ENCODE data around the gene RABGEF1. TPM values are rescaled to one million over a fixed set of nuclear protein-coding genes. Genes with fewer than 3 reads are reported as not detected.
"Not testable (repeated sequence)": the region's sequence is repeated elsewhere in the genome, so short reads cannot be mapped to it uniquely, and the experiment has no call there.

Gene RABGEF1
- polyA plus RNA-seq, 5 donors = 29.4 to 38.8 (median 36.8) TPM

DNA sequence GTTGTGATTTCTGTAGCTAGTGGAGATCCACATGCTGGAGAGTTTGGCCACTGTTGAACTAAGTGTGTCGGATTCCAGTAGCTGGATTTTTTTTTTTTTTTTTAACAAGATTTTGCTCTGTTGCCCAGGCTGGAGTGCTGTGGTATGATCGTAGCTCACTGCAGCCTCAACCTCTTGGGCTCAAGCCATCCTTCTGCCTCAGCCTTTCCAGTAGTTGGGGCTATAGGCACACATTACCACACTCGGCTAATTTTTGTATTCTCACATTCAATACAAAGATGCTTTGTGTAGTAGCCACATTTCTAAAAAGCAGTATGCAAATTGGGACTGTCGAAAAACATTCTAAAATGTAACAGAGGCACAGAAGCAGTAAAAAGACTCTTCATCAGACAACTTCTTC lies 63.5 kb downstream of the RABGEF1 start:
- no peak for DNase-seq

DNA sequence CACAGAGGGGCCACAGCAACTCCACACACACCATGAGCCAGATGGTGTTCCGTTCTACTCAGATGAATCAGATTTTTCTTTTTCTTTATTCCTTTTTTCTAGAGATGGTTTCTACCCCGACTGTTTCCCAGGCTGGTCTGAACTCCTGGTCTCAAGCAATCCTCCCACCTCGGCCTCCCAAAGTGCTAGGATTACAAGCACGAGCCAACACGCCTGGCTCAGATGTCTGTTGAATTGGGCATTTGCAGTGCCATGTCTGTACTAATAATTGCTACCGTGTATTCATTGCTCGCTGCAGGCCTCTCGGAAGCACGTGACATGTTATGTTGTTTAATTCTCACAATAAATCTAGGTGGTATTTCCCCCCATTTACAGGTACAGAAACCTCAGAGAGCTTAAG lies 67.2 kb downstream of the RABGEF1 start:
- no peak for DNase-seq

DNA sequence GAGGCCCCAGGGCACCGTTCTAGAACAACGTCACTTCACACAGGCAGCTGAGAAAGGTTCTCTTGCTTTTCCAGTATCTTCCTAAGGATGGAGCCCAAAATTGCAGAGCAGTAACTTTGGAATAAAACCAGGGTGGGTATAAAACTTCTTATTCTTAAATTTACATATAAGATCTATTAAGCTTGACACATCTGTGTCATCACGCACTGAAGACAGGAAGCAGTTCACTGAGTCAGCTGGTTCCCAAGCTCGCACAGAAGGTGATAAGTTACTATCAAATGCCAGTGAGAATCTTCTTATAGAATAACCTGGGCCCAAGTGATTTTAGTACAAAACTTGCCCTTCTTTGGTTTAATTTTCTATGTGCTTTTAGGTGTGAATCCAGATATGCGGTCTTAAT lies 70.2 kb downstream of the RABGEF1 start:
- no peak for DNase-seq

DNA sequence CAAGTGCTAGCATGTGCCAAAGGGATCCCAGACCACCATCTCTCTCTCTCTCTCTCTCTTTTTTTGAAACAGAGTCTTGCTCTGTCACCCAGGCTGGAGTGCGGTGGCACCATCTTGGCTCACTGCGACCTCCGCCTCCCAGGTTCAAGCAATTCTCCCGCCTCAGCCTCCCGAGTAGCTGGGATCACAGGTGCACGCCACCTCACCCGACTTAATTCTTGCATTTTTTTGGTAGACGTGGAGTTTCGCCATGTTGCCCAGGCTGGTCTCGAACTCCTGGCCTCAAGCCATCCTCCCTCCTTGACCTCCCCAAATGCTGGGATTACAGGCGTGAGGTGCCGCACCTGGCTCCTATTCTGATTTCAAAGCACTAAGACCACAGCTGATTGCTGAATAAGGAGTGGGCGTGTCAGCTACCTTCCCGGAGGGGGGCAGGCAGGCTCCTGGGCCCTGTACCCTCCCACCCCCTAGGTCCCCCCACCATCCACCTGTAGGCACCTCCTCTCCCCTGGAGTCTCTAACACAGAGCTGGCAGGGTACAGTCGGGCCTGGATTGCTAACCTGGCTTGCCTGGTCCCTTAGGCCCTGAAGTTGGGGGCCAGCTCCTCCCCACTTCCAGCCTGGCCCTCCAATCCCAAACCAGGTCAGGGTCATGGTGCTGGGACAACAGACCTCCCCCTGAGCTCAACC lies 74.8 kb downstream of the RABGEF1 start:
- not testable (repeated sequence) for DNase-seq

DNA sequence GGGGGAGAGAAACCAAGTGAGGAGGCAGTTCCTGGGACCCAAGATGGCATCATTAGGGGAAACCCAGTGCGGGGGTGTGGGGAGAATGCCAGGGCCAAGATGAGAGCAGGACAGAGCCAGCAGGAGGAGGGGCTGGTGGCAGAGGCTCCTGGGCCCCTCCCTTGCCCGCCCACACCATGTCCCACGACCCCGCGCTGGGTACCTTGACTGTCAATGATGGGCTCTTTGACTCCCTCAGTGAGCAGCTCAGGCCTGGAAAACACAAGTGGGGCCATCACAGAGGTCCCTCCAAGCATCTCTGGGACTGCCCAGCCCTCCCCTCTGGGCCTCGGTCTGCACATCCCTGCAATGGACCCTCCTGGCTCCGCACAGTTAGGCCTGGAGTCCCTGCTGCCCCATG lies 75.4 kb downstream of the RABGEF1 start:
- no peak for DNase-seq

DNA sequence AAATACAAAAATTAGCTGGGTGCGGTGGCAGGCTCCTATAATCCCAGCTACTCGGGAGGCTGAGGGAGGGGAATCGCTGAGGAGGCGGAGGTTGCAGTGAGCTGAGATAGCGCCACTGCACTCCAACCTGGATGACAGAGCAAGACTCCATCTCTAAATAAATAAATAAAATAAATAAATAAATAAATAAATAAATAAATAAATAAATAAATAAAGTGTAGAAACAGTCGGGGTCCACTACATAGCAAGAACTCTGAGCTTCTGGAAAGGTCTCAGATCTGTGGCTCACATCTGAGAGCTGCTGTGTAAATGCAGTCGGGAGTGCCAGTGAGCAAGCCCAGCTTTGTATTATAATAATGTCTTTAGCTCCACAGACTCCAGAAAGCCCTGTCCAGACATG lies 76.1 kb downstream of the RABGEF1 start:
- DNase-seq = not testable (repeated sequence)

DNA sequence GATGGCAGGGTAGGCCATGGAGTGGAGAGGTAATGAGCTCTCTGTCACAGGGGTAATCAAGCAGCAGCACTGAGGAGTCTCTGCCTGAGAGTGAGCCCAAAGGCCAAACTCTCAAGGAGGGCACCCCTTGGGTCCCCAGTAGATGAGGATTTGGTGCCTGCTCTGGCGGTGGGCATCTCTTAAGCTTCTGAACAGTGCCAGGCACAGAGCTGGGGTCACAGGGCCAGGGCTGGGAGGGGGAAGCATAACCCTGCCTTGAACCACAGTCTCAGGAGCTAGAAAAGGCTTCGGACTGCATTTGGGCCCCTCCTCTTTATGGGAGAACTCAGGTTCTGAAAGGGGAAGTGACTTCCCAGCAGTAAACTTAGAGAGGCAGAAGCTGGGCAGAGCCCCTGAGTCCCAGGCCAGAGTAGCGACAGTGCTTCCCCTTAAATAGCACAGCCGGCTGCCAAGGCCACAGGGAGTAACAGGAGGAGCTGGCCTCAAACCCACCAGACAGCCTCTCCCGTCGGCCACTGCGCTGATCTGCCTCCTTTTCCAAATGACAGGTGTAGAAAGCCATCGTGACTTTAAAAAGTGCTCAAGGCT lies 76.8 kb downstream of the RABGEF1 start:
- DNase-seq = not testable (repeated sequence)

DNA sequence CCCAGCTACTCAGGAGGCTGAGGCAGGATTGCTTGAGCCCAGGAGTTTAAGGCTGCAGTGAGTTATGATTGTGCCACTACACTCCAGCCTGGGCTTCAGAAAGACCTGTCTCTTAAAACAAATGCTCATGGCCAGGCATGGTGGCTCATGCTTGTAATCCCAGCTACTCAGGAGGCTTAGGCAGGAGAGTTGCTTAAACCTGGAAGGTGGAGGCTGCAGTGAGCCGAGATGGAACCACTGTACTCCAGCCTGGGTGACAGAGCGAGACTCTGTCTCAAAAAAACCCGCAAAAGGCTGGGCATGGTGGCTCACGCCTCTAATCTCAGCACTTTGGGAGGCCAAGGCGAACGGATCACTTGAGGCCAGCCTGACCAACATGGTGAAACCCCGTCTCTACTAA lies 77.4 kb downstream of the RABGEF1 start:
- DNase-seq = not testable (repeated sequence)

DNA sequence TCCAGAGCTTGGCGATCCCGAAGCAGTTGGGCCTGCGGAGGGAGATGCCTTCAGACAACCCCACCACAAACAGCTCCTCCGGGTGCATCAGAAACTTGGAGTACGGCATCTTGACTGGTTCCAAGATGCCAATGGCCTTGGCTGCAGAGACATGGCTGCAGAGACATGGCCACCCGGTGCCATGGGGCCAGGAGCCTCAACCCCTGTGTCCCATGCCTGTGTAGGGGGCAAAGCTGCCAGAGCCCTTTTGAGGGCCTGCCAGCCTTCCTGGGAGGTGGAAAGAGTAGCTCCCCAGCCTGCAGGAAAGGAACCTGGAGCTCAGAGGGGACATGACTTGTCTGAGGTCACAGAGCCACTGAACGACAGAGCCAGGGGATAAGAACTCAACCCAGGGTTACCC lies 83.5 kb downstream of the RABGEF1 start:
- no peak for DNase-seq

DNA sequence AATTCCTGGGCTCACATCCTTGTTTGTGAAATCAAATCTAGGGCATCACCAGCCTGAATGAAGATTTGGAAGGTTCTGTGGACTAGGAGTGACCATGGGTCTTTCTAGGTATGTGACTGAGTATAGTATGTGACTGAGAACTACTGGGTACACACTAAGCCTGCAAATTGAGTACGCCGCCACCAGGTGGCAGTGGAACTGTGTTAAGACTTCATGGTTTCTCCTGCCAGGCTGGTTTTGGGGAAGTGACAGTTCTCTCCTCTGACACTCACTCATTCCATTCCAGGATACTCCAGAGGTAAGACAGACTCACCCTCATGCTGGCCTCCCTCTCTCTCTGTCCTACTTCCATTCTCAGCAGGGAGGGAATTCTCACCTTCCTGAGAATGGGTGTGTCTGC lies 85.0 kb downstream of the RABGEF1 start:
- DNase-seq = not testable (repeated sequence)

DNA sequence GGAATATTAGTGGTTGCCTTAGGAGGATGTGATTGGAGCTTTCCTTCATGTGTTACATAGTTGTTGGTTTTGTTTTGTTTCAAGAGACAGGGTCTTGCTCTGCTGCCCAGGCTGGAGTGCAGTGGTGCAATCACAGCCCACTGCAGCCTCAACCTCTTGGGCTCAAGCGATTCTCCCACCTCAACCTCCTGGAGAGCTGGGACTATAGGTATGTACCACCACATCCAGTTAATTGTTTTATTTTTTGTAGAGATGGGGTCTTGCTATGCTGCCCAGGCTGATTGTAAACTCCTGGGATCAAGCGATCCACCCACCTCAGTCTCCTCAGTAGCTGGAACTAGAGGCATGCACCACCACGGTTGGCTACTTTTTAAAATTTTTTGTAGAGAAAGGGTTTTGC lies 86.1 kb downstream of the RABGEF1 start:
- no peak for DNase-seq

DNA sequence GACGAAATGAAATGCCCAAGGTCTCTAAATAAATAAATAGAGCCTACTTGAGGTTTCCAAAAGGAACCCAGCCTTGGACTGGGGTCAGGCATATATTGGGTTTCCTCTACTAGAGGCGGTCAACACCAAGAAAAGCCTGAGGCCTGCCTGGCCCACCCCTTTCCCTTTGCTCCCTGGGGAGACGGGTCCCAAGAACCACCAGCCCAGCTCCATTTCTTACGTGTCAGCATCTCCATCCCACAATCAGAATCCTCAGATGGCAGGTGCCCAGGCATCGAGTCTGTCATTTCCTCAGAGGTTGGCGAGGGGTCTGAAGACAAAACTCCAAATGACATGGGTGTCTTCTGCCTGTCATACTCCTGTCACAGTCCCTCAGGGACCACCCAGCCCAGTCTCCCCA lies 90.4 kb downstream of the RABGEF1 start:
- not testable (repeated sequence) for DNase-seq

DNA sequence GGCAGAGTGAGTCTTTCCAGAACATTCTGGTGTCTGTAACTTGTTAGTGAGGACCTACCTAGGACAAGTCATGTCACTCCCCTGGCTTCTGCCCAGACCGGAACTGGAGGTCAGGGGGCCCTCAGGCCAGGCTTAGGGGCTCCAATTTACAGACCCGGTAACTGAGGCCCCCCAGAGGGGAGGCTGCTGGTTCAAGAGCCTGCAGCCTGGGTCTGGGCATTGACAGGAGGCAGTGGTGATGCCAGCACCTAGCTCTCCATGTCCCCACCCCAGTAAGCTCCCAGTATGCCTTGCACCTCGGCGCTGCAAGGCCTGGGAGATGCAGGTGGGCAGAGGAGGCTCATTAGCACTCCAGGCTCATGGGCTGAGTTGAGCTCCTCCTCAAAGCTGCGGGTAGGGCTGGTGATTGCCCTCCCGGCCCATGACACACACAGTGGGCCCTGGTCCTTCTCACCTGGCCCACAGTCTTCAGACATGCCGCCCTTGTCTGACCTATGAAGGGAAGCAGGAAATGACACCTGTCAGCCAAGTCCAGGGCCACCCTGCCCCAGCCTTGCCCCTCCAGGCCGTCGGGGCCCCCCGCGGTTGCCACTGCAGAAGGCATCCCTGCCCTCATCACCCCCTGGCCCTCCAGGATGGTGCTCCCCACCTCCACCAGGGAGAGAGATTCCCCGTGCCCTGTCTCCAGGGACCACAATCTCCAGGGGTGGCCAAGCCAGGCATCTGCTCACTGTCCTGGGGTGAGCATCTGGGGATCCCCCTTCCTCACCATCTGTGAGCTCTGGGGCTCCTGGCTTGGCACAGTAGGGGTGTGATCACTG lies 92.2 kb downstream of the RABGEF1 start:
- no peak for DNase-seq

DNA sequence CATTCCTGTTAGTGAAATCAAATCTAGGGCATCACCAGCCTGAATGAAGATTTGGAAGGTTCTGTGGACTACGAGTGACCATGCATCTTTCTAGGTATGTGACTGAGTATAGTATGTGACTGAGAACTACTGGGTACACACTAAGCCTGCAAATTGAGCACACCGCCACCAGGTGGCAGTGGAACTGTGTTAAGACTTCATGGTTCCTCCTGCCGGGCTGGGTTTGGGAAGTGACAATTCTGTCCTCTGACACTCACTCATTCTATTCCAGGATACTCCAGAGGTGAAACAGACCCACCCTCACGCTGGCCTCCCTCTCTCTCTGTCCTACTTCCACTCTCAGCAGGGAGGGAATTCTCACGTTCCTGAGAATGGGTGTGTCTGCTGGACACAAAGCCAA lies 96.5 kb downstream of the RABGEF1 start:
- no peak for DNase-seq

DNA sequence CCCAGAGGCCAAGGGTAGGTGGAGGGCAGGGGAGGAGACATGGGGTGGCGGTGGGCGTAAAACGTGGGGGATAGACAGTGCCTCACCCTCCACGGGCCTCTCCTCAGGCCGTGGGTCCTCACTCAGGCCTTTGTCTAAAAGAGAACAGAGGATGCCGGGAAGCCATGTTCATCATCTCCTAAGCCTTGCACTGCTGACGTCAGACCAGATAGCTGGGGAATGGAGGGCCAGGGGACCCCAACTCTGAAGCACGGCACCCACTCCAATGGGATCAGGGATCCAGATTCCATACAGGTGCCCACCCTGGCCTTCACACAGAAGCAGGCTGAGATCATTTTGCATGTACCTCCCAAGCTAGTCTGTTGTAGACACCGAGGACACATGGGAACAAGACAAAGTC lies 97.1 kb downstream of the RABGEF1 start:
- DNase-seq = no peak

DNA sequence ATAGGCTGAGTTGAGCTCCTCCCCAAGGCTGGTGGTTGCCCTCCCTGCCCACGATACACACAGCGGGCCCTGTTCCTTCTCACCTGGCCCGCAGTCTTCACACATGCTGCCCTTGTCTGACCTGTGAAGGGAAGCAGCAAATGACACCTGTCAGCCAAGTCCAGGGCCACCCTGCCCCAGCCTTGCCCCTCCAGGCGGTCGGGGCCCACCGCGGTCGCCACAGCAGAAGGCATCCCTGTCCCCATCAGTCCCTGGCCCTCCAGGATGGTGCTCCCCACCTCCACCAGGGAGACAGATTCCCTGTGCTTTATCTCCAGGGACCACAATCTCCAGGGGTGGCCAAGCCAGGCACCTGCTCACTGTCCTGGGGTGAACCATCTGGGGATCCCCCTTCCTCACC lies 99.3 kb downstream of the RABGEF1 start:
- no peak for DNase-seq

DNA sequence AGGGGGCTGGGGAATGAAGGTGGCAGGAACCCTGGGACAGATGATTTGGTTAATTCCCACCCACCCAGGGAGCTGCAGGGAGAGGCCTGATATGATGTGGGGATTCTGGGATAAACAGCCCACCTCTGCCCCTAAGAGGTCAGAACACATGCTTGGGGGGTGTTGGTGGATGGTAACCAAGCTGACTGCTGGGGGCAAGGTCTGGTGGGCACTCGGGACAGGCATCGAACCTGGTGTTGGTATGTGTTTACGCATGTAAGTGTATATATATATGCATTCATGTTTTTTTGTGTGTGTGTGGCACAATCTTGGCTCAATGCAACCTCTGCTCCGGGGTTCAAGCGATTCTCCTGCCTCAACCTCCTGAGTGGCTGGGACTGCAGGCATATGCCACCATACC lies 99.8 kb downstream of the RABGEF1 start:
- no peak for DNase-seq

DNA sequence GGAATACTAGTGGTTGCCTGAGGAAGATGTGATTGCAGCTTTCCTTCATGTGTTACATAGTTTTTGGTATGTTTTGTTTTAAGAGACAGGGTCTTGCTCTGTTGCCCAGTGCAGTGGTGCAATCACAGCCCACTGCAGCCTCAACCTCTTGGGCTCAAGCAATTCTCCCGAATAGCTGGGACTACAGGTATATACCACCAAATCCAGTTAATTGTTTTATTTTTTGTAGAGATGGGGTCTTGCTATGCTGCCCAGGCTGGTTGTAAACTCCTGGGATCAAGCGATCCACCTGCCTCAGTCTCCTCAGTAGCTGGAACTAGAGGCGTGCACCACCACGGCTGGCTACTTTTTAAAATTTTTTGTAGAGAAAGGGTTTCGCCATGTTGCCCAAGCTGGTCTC lies 101.4 kb downstream of the RABGEF1 start:
- DNase-seq = no peak

DNA sequence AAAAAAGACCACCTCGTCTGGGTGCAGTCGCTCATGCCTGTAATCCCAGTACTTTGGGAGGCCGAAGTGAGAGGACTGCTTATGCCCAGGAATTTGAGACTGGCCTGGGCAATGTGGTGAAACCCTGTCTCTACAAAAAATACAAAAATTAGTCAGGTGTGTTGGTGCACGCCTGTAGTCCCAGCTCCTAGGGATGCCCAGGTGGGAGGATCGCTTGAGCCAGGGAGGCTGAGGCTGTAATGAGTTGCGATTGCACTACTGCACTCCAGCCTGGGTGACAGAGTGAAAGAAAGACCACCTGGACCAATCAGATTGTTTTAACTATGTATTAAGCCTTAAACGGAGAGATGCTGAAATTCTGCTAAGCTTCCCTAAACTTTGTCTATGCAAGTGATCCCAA lies 103.0 kb downstream of the RABGEF1 start:
- not testable (repeated sequence) for DNase-seq

DNA sequence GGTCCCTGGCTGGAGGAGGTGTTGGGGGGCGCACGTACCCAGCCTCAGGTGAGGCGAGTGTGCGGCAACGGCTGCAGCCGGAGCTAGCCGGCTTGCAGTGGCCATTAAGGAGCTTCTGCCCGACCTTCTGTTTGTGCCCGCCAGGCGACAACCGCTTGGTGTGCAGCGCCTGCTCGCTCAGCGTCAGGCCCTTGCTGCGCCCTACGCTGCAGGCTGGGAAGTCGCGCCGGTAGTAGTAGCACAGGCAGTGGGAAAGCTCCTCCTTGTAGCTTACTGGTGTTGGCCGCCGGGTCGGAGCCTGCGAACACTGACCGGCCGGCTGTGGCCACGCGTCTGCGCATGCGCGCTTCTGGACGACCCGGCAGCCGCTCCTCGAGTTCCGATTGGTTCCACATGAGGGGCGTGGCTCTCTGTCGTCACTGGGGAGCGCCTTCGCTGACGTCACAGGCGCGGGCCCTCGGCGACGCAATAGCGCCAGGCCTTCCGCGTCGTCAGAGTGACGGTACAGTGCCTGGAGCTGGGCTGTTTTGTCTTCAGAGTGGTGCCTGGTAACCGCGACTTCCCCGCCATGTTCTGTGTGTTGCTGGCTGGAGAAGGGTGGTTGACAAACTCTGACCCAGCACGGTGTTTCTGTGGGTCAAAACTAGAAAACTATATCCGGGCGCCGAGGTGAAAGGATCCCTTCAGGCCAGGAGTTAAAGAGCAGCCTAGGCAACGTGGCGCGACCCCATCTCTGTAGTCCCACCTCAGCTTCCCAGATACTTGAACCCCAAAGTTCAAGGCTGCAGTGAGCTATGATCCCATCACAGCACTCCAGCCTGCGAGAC lies 104.2 kb downstream of the RABGEF1 start:
- DNase-seq = peak; percentile 99

DNA sequence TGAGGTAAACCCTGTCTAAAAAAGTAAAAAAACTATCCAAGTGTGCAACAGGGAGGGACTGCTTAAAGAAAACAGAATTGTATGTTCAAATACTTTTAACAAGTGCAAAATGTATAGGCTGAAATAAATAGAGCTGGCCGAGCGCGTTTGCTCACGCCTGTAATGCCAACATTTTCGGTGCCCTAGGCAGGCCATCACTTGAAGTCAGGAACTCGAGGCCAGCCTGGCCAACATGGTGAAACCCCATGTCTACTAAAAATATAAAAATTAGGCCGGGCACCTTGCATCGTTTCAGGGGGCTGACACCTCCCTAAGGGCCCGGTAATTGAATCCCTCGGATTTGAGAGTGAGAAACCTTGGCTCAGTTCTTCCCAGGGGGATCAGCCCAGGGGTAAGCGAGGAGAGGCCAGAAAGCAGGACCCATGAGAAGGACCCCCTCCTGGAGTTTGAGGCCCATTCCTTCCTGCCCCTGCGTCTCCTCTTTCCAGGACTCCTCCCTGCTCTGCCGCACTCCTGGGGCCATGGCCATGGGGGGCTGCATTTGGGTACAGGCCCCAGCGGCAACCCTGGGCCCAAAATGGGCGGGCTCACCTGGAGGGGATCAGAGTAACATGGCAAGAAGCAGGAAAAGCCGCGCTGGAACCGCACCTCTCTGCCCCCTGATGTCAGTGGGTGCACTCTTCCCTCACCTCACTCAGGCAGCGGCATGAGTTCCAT lies 105.0 kb downstream of the RABGEF1 start:
- no peak for DNase-seq

DNA sequence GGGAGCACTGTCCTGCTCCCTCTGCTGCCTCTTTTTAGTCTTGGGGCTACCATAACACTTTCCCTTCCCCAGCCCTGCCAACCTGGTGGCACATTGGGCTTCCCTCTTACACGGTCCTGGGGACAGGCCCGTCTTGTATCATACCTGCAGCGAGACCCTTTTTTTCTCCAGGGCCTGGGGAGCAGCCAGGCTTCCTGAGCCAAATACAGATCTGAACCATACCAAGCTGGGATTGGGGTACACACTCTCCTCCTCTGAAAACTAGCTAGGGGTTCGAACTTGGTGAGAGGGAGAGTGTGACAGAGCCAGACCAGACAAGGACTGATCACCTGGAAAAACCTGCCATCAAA lies 105.5 kb downstream of the RABGEF1 start:
- not testable (repeated sequence) for DNase-seq

All from right lung (tissue), 5 donors.